Gastrocnemius medialis (tissue), 4 donors: ENCODE measurements around the gene ROBO3.

Experiments
- POLR2A ChIP-seq, 2 donors: fragments of 450-650 bp; IDR thresholded peaks; one replicate each; pipeline ENCODE4 v1.6.1; 2017; ENCODE audit warnings: antibody characterized with exemption in 2 of 2, mild to moderate bottlenecking in 2 of 2, moderate library complexity in 2 of 2
- TF ChIP-seq, protein P1 (sequence below), 5 experiments: fragments of 450-650 bp in 3 of 5; fragments of 200-600 bp in 2 of 5; sonication (generic) in 2 of 5; IDR thresholded peaks in 4 of 5; conservative IDR thresholded peaks in 1 of 5; 1 replicate in 4 of 5; 2 replicates in 1 of 5; pipeline ENCODE4 v1.5.1; 2016 to 2019; ENCODE audit warnings: antibody characterized with exemption in 5 of 5, mild to moderate bottlenecking in 3 of 5, moderate library complexity in 3 of 5

DNA sequence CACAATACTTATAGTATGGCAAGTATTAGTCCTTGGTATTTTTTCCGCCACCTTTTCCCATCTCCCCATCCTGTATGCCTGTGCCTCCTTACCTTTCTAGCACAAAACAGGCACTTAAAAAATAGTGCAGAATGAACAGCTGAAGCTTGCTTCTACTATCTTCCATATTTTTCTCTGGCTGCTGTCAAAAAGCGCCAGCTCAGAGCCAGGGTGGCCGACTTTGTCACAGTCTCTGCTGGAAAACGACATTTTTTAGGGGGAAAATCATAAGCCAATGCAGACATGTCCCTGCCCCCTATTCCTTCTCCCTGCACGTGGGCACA lies 26.5 kb upstream of the ROBO3 start:
- TF ChIP-seq, protein P1, sequence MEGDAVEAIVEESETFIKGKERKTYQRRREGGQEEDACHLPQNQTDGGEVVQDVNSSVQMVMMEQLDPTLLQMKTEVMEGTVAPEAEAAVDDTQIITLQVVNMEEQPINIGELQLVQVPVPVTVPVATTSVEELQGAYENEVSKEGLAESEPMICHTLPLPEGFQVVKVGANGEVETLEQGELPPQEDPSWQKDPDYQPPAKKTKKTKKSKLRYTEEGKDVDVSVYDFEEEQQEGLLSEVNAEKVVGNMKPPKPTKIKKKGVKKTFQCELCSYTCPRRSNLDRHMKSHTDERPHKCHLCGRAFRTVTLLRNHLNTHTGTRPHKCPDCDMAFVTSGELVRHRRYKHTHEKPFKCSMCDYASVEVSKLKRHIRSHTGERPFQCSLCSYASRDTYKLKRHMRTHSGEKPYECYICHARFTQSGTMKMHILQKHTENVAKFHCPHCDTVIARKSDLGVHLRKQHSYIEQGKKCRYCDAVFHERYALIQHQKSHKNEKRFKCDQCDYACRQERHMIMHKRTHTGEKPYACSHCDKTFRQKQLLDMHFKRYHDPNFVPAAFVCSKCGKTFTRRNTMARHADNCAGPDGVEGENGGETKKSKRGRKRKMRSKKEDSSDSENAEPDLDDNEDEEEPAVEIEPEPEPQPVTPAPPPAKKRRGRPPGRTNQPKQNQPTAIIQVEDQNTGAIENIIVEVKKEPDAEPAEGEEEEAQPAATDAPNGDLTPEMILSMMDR (IDR thresholded peaks at IDR 0.05 in 4 of 5, conservative IDR thresholded peaks at IDR 0.05 in 1 of 5), result no peak
- no peak for TF ChIP-seq POLR2A (IDR thresholded peaks at IDR 0.05)
